OCI-LY7 (cell line): Measurements from ENCODE around the gene RGS19. TPM values are rescaled to one million over a fixed set of nuclear protein-coding genes. Genes with fewer than 3 reads are reported as not detected.

Experiments
- BruUV-seq: library from RNA; stranded (reverse); fragments of 400-500 nt; replicated peaks from 2 replicates; lab custom pipeline; 2021; lab: Mats Ljungman, UMichigan
- CTCF ChIA-PET: fragments of 300-600 bp; sonication (Branson Sonifier 250); formaldehyde crosslinking; loops from one replicate; lab custom pipeline; 2022; ENCODE audit warnings: antibody characterized with exemption; ENCODE audit not compliant: unreplicated experiment; lab: Charles Lee
- POLR2A ChIA-PET: fragments of 300-600 bp; sonication (Branson Sonifier 250); formaldehyde crosslinking; loops from one replicate; lab custom pipeline; 2022; ENCODE audit warnings: antibody characterized with exemption; lab: Charles Lee
- DNase-seq: peaks from one replicate; pipeline ENCODE4 v3.0.0-alpha.2; 2015; ENCODE audit warnings: low spot score
- H2AFZ ChIP-seq: fragments of 200-600 bp; sonication (generic), shearing (Covaris generic); 2 replicates; pipeline ENCODE4 v1.6.1; 2014; ENCODE audit warnings: mild to moderate bottlenecking, antibody characterized with exemption, low read length, moderate library complexity
- H3K27ac ChIP-seq: fragments of 200-600 bp; sonication (generic); 2 replicates; pipeline ENCODE4 v1.5.1; 2014; ENCODE audit warnings: mixed run types, low read depth, mild to moderate bottlenecking, moderate library complexity, low read length, inconsistent platforms; ENCODE audit not compliant: poor library complexity, severe bottlenecking
- H3K36me3 ChIP-seq: fragments of 200-600 bp; sonication (generic); 2 replicates; pipeline ENCODE4 v1.6.1; 2014; ENCODE audit warnings: mild to moderate bottlenecking, antibody characterized with exemption, low read length, moderate library complexity, mixed read lengths; ENCODE audit not compliant: insufficient read depth
- H3K4me1 ChIP-seq: fragments of 200-600 bp; sonication (generic); 2 replicates; pipeline ENCODE4 v1.5.1; 2014; ENCODE audit warnings: mild to moderate bottlenecking, low read length; ENCODE audit not compliant: insufficient read depth, poor library complexity, severe bottlenecking
- H3K4me2 ChIP-seq: fragments of 200-600 bp; sonication (generic); 2 replicates; pipeline ENCODE4 v1.6.1; 2014; ENCODE audit warnings: mild to moderate bottlenecking, low read length
- H3K4me3 ChIP-seq: fragments of 200-600 bp; sonication (generic); 2 replicates; pipeline ENCODE4 v1.5.1; 2014; ENCODE audit warnings: mild to moderate bottlenecking, low read depth, low read length; ENCODE audit not compliant: poor library complexity, severe bottlenecking
- H3K79me2 ChIP-seq: fragments of 200-600 bp; sonication (generic); 2 replicates; pipeline ENCODE4 v1.6.1; 2016; ENCODE audit warnings: low read depth, mild to moderate bottlenecking, low read length, moderate library complexity, mixed read lengths; ENCODE audit not compliant: insufficient read depth
- H3K9me2 ChIP-seq: fragments of 200-600 bp; sonication (generic); 2 replicates; pipeline ENCODE4 v1.6.1; 2016; ENCODE audit warnings: mild to moderate bottlenecking, low read length, mixed read lengths; ENCODE audit not compliant: insufficient read depth
- H3K9me3 ChIP-seq: fragments of 200-600 bp; sonication (generic); 2 replicates; pipeline ENCODE4 v1.6.1; 2014; ENCODE audit warnings: mild to moderate bottlenecking, mixed run types, low read length, mixed read lengths
- H4K20me1 ChIP-seq: fragments of 200-600 bp; sonication (generic); 2 replicates; pipeline ENCODE4 v1.6.1; 2014; ENCODE audit warnings: mild to moderate bottlenecking, antibody characterized with exemption, low read length, moderate library complexity, mixed read lengths; ENCODE audit not compliant: insufficient read depth
- EZH2phosphoT487 ChIP-seq: fragments of 200-600 bp; sonication (generic); IDR thresholded peaks from 2 replicates; pipeline ENCODE4 v1.6.1; 2018; ENCODE audit warnings: low read depth, borderline replicate concordance, mild to moderate bottlenecking, mixed run types, antibody characterized with exemption, low read length, moderate library complexity, mixed read lengths
- intact Hi-C: fragments of 100-400 bp; cut with micrococcal nuclease; formaldehyde crosslinking; loops from one replicate; pipeline ENCODE4 v1.10.0; 2022; ENCODE audit not compliant: unreplicated experiment
- total RNA-seq, 2 experiments: library from RNA; depleted of rRNA in 1 of 2; stranded (reverse); fragments of >200 nt in 1 of 2; shearing (Covaris generic) in 1 of 2; gene quantifications; 2 replicates each; pipeline ENCODE4 v1.2.3, GENCODE V29; 2014 to 2022
- TF ChIP-seq, protein P1 (sequence below): fragments of 200-600 bp; sonication (generic); conservative IDR thresholded peaks from 2 replicates; pipeline ENCODE4 v1.5.1; 2014; ENCODE audit warnings: mild to moderate bottlenecking, antibody characterized with exemption, low read length, moderate library complexity, mixed read lengths

The RGS19 gene
- total RNA-seq, 2 experiments from 2014 or later: 69.4 to 106 TPM

DNA sequence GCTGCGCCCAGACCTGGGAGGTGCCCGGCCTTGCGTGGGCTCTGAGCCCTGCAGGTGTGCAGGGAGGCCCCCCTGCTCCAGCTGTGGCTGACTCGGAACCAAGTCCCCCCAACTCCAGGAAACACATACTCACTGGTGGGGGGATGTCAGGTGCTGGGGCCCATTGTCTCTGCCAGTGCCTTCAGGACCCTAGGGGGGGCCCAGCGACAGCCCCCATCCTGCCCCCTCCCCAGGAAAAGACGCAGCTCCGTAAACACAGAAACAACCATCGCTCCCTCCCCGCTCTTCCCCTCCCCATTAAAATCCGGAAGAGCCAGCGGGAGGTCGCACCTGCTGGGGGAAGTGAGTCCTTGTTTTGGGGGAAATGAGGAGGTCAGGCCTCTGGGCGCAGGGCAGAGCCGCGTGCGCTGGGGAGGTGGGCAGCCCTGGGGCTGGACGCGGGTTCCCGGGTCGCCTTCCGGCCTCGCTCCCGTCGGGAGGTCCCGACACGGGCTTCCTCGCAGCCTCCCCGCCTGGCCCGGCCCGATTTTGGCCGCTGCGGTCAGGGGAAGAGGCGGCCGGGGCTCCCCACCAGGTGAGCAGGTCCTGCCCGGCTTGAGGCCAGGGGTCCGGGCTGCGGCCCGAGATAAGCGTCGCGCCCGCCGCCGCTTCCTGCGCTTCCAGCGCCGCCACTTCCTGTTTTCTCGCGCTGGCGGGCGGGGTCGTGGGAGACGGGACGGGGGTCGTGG, 37.1 kb downstream of the RGS19 start:
- Histone ChIP-seq H3K79me2 (no peaks in the 10 kb centered on the region), H3K9me2 (no peaks in the 10 kb centered on the region), H3K4me3 (peak overlapping the region; percentile 50), H4K20me1 (no peaks in the 10 kb centered on the region), H3K9me3 (no peaks in the 10 kb centered on the region), H2AFZ (peak overlapping the region; percentile 52), H3K4me2 (peak overlapping the region; percentile 72), H3K4me1 (peaks cover 36% of the 10 kb centered on the region), H3K27ac (no peak overlapping the region), H3K36me3 (no peaks in the 10 kb centered on the region)
- intact Hi-C loops: no loop called here
- no peak for TF ChIP-seq EZH2phosphoT487
- TF ChIP-seq, protein P1, sequence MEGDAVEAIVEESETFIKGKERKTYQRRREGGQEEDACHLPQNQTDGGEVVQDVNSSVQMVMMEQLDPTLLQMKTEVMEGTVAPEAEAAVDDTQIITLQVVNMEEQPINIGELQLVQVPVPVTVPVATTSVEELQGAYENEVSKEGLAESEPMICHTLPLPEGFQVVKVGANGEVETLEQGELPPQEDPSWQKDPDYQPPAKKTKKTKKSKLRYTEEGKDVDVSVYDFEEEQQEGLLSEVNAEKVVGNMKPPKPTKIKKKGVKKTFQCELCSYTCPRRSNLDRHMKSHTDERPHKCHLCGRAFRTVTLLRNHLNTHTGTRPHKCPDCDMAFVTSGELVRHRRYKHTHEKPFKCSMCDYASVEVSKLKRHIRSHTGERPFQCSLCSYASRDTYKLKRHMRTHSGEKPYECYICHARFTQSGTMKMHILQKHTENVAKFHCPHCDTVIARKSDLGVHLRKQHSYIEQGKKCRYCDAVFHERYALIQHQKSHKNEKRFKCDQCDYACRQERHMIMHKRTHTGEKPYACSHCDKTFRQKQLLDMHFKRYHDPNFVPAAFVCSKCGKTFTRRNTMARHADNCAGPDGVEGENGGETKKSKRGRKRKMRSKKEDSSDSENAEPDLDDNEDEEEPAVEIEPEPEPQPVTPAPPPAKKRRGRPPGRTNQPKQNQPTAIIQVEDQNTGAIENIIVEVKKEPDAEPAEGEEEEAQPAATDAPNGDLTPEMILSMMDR: no peak
- no TSS peak for BruUV-seq
- peak; percentile 35 for DNase-seq
- CTCF ChIA-PET: interaction anchor here (0.6 kb wide), 1 partner anchor 39 kb away, joined by 4 read pairs; no protein-coding TSS in a partner anchor
- POLR2A ChIA-PET: no interaction called here

DNA sequence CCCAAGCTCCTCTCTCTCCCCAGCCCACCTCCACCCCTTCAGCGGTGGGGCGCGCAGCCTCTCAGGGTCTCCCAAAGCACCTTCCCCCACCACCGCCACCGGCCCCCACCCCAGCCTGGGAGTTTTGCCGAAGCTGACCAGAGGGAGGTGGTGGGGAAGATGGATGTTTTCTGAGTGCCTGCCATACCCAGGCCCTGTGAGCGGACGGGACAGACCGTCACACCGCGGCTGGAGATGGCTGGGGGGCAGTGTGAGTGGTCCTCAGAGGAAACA, 37.6 kb downstream of the RGS19 start:
- Histone ChIP-seq H4K20me1 (no peaks in the 10 kb centered on the region), H3K4me3 (peak overlapping the region; percentile 50), H3K36me3 (no peaks in the 10 kb centered on the region), H2AFZ (peak overlapping the region; percentile 52; the same call in 1 of the 2 replicates), H3K27ac (no peak overlapping the region), H3K4me1 (peaks cover 41% of the 10 kb centered on the region), H3K9me3 (no peaks in the 10 kb centered on the region), H3K4me2 (peak overlapping the region; percentile 72), H3K9me2 (no peaks in the 10 kb centered on the region), H3K79me2 (no peaks in the 10 kb centered on the region)
- TF ChIP-seq EZH2phosphoT487: 0 out of 2 replicates have a peak, but pooled peaks have one; percentile 18
- TF ChIP-seq, protein P1: no peak
- intact Hi-C loops: no loop called here
- no TSS peak for BruUV-seq
- ChIA-PET CTCF (no interaction called here), POLR2A (no interaction called here)
- DNase-seq: no peak

DNA sequence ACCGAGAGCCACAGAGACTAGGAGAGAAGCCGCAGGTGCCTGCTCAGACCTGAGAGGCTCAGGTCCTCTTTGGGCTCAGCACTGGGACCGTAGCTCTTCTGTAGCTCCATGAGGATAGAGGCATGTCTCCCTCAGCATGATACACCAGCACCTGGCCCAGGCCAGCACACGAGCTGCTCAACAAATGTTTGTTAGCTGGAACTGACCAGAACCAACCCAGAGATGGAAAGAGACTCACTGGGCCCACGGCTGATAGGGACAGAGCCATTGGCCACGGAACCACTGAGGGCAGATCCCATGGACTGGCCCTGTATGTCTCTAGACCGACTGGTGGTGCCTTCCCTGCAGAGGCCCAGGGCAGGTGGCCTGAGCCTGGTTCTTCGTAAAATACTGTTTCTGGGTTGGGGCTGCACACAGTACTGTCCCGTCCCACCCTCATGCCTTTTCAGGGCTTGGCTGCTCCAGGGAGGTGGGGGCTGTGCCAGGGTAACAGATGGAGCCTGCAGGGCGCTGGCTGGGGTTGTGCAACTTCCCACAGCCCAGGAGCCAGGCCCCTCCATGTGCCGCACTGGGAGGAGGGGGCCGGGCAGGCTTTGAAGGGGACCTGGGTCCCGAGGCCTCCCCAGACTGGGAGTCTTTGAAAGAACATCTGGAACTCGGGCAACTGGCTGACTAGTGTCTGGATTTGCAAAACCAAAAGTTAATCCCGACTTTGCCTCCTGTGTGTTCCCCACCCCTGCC, 38.1 kb downstream of the RGS19 start:
- CTCF ChIA-PET: no interaction called here
- intact Hi-C loops: no loop called here
- Histone ChIP-seq H3K79me2 (no peaks in the 10 kb centered on the region), H3K4me1 (peaks cover 45% of the 10 kb centered on the region), H3K9me3 (no peaks in the 10 kb centered on the region), H2AFZ (no peak overlapping the region), H3K9me2 (no peaks in the 10 kb centered on the region), H3K36me3 (no peaks in the 10 kb centered on the region), H3K4me3 (no peak overlapping the region), H3K27ac (no peak overlapping the region), H3K4me2 (peak overlapping the region; percentile 72; the same call in 1 of the 2 replicates), H4K20me1 (no peaks in the 10 kb centered on the region)
- POLR2A ChIA-PET: no interaction called here
- no peak for DNase-seq
- TF ChIP-seq EZH2phosphoT487: no peak
- TF ChIP-seq, protein P1: no peak
- BruUV-seq: no TSS peak
